IMR-90 (cell line): ENCODE data around the gene DHRS12. TPM values are rescaled to one million over a fixed set of nuclear protein-coding genes. Genes with fewer than 3 reads are reported as not detected.

Source experiments
- ATAC-seq: fragments of 200-7000 bp; cut with Tn5 transposase; 2 replicates; pipeline ENCODE4 v1.9.1; 2020; ENCODE audit warnings: low read depth, mild to moderate bottlenecking, moderate library complexity
- BruUV-seq: library from RNA; stranded (reverse); fragments of 400-500 nt; replicated peaks from 2 replicates; lab custom pipeline; 2021; lab: Mats Ljungman, UMichigan
- CTCF ChIA-PET: fragments of 300-600 bp; formaldehyde crosslinking; extraction: SDS; loops from one replicate; lab custom pipeline; 2021; ENCODE audit warnings: antibody characterized with exemption; lab: Yijun Ruan, JAX
- POLR2A ChIA-PET: fragments of 300-600 bp; sonication (Branson Sonifier 250); formaldehyde crosslinking; loops from one replicate; lab custom pipeline; 2022; ENCODE audit warnings: antibody characterized with exemption; ENCODE audit not compliant: unreplicated experiment; lab: Charles Lee
- DNase-seq: peaks from one replicate; pipeline ENCODE4 v3.0.0; 2013
- H2AFZ ChIP-seq: replicated peaks from 2 replicates; pipeline ENCODE3; 2013; ENCODE audit warnings: low read length, mild to moderate bottlenecking; ENCODE audit not compliant: poor library complexity
- H2AK5ac ChIP-seq: 2 replicates; pipeline ENCODE4 v1.6.1; 2013; ENCODE audit warnings: low read depth, low read length, inconsistent platforms
- H2AK9ac ChIP-seq: replicated peaks from 2 replicates; pipeline ENCODE3; 2013; ENCODE audit warnings: mild to moderate bottlenecking, low read depth, low read length, moderate library complexity; ENCODE audit not compliant: poor library complexity
- H2BK120ac ChIP-seq: 2 replicates; pipeline ENCODE4 v1.6.1; 2013; ENCODE audit warnings: low read depth, low read length, inconsistent platforms
- H2BK15ac ChIP-seq: 3 replicates; pipeline ENCODE4 v1.6.1; 2013; ENCODE audit warnings: low read depth, low read length, inconsistent platforms
- H2BK20ac ChIP-seq: 2 replicates; pipeline ENCODE4 v1.6.1; 2013; ENCODE audit warnings: low read depth, mild to moderate bottlenecking, inconsistent platforms, low read length, moderate library complexity
- H2BK5ac ChIP-seq: 2 replicates; pipeline ENCODE4 v1.6.1; 2013; ENCODE audit warnings: mild to moderate bottlenecking, low read depth, low read length, inconsistent platforms; ENCODE audit not compliant: poor library complexity, severe bottlenecking
- H3K14ac ChIP-seq: replicated peaks from 2 replicates; pipeline ENCODE4 v1.6.1; 2013; ENCODE audit warnings: low read depth, low read length, inconsistent platforms
- H3K18ac ChIP-seq: 2 replicates; pipeline ENCODE4 v1.6.1; 2013; ENCODE audit warnings: low read depth, low read length, control low read depth
- H3K23ac ChIP-seq: 2 replicates; pipeline ENCODE4 v1.6.1; 2013; ENCODE audit warnings: low read depth, low read length, inconsistent platforms
- H3K27ac ChIP-seq: 2 replicates; pipeline ENCODE4 v1.5.1; 2013; ENCODE audit warnings: mild to moderate bottlenecking, control low read depth, low read length; ENCODE audit not compliant: insufficient read depth
- H3K27me3 ChIP-seq: 2 replicates; pipeline ENCODE4 v1.6.1; 2013; ENCODE audit warnings: low read length; ENCODE audit not compliant: control insufficient read depth, insufficient read depth
- H3K36me3 ChIP-seq: 2 replicates; pipeline ENCODE4 v1.6.1; 2013; ENCODE audit warnings: low read length, mixed read lengths; ENCODE audit not compliant: control insufficient read depth, insufficient read depth
- H3K4ac ChIP-seq: 2 replicates; pipeline ENCODE4 v1.6.1; 2013; ENCODE audit warnings: low read depth, low read length, inconsistent platforms
- H3K4me1 ChIP-seq: 2 replicates; pipeline ENCODE4 v1.6.1; 2013; ENCODE audit warnings: low read length, mixed read lengths; ENCODE audit not compliant: control insufficient read depth, insufficient read depth
- H3K4me2 ChIP-seq: 2 replicates; pipeline ENCODE4 v1.6.1; 2013; ENCODE audit warnings: low read depth, mild to moderate bottlenecking, control low read depth, low read length, moderate library complexity
- H3K4me3 ChIP-seq: 2 replicates; pipeline ENCODE4 v1.5.1; 2013; ENCODE audit warnings: low read depth, mild to moderate bottlenecking, control low read depth, low read length, moderate library complexity; ENCODE audit not compliant: insufficient read depth
- H3K56ac ChIP-seq: 2 replicates; pipeline ENCODE4 v1.6.1; 2013; ENCODE audit warnings: low read length, inconsistent platforms; ENCODE audit not compliant: insufficient read depth; ENCODE audit errors: extremely low read depth
- H3K79me1 ChIP-seq, 2 experiments: 2 replicates each; pipeline ENCODE4 v1.6.1; 2013; ENCODE audit warnings: low read length in 2 of 2, inconsistent platforms in 1 of 2, low read depth in 1 of 2
- H3K9ac ChIP-seq: 2 replicates; pipeline ENCODE4 v1.6.1; 2013; ENCODE audit warnings: low read depth, low read length, control low read depth
- H3K9me1 ChIP-seq: 2 replicates; pipeline ENCODE4 v1.6.1; 2013; ENCODE audit warnings: low read length, inconsistent platforms; ENCODE audit not compliant: insufficient read depth
- H3K9me3 ChIP-seq: 2 replicates; pipeline ENCODE4 v1.6.1; 2013; ENCODE audit warnings: low read length; ENCODE audit not compliant: control insufficient read depth, insufficient read depth
- H4K20me1 ChIP-seq: 2 replicates; pipeline ENCODE4 v1.6.1; 2013; ENCODE audit warnings: low read length, inconsistent platforms; ENCODE audit not compliant: insufficient read depth
- H4K5ac ChIP-seq: 2 replicates; pipeline ENCODE4 v1.6.1; 2013; ENCODE audit warnings: mild to moderate bottlenecking, low read depth, low read length, control low read depth
- H4K8ac ChIP-seq, 2 experiments: 2 replicates each; pipeline ENCODE4 v1.6.1; 2013; ENCODE audit warnings: low read depth in 2 of 2, low read length in 2 of 2, control low read depth in 1 of 2, inconsistent platforms in 1 of 2
- H4K91ac ChIP-seq: 2 replicates; pipeline ENCODE4 v1.6.1; 2013; ENCODE audit warnings: low read depth, low read length, inconsistent platforms; ENCODE audit not compliant: insufficient read depth
- BHLHE40 ChIP-seq: fragments of 150-350 bp; IDR thresholded peaks from 2 replicates; pipeline ENCODE4 v1.6.1; 2016; ENCODE audit warnings: mild to moderate bottlenecking, low read depth, low read length
- CEBPB ChIP-seq: IDR thresholded peaks from 2 replicates; pipeline ENCODE4 v1.6.1; 2012; ENCODE audit warnings: low read depth, low read length, improper control_type of control experiment
- CHD1 ChIP-seq: IDR thresholded peaks from 2 replicates; pipeline ENCODE4 v1.6.1; 2012; ENCODE audit warnings: low read depth, low read length, improper control_type of control experiment
- FOS ChIP-seq: fragments of 150-350 bp; IDR thresholded peaks from 2 replicates; pipeline ENCODE4 v1.6.1; 2016; ENCODE audit warnings: low read depth, low read length
- MAFK ChIP-seq: IDR thresholded peaks from 2 replicates; pipeline ENCODE4 v1.6.1; 2012; ENCODE audit warnings: low read depth, low read length, improper control_type of control experiment
- MAZ ChIP-seq: IDR thresholded peaks from 2 replicates; pipeline ENCODE4 v1.6.1; 2012; ENCODE audit warnings: low read depth, mild to moderate bottlenecking, low read length, improper control_type of control experiment, moderate library complexity, borderline replicate concordance
- MXI1 ChIP-seq: IDR thresholded peaks from 2 replicates; pipeline ENCODE4 v1.6.1; 2012; ENCODE audit warnings: low read depth, mild to moderate bottlenecking, low read length, moderate library complexity, borderline replicate concordance
- NFE2L2 ChIP-seq: fragments of 150-350 bp; IDR thresholded peaks from 2 replicates; pipeline ENCODE4 v1.6.1; 2016; ENCODE audit warnings: low read depth, mild to moderate bottlenecking, low read length
- POLR2A ChIP-seq: IDR thresholded peaks from 2 replicates; pipeline ENCODE4 v1.6.1; 2012; ENCODE audit warnings: mild to moderate bottlenecking, low read depth, low read length
- RAD21 ChIP-seq: IDR thresholded peaks from 2 replicates; pipeline ENCODE4 v1.6.1; 2012; ENCODE audit warnings: low read length, improper control_type of control experiment
- RCOR1 ChIP-seq: IDR thresholded peaks from 2 replicates; pipeline ENCODE4 v1.6.1; 2012; ENCODE audit warnings: mild to moderate bottlenecking, low read length, improper control_type of control experiment; ENCODE audit not compliant: insufficient replicate concordance
- RFX5 ChIP-seq: IDR thresholded peaks from 2 replicates; pipeline ENCODE4 v1.8.0; 2012; ENCODE audit warnings: low read depth, mild to moderate bottlenecking, low read length, moderate library complexity
- SMC3 ChIP-seq: fragments of 150-350 bp; IDR thresholded peaks from 2 replicates; pipeline ENCODE4 v1.6.1; 2016; ENCODE audit warnings: low read depth, mild to moderate bottlenecking, antibody characterized with exemption, low read length, moderate library complexity
- WGBS, 2 experiments: methylation state at CpG; one replicate each; pipeline versions ENCODE4 v1.1.5 to v1.1.7; 2013; ENCODE audit warnings: missing lambda C conversion rate in 2 of 2; ENCODE audit not compliant: insufficient read length in 1 of 2; ENCODE audit errors: extremely low coverage in 2 of 2; 5-methylcytosine and 5-hydroxymethylcytosine counted together
- dilution Hi-C: fragments of 300-500 bp; cut with HindIII; formaldehyde crosslinking; loops from one replicate; pipeline ENCODE4 v1.14.3; 2018; ENCODE audit warnings: low sequenced_read_pairs; ENCODE audit not compliant: unreplicated experiment
- in situ Hi-C: fragments of 300-500 bp; cut with MboI; formaldehyde crosslinking; loops from 3 replicates; pipeline ENCODE4 v1.14.3; 2019; ENCODE audit warnings: low sequenced_read_pairs, inconsistent platforms, mixed read lengths
- intact Hi-C: fragments of 100-400 bp; cut with micrococcal nuclease; formaldehyde crosslinking; loops from 2 replicates; pipeline ENCODE4 v1.10.0; 2022
- polyA plus RNA-seq, 3 experiments: library from polyadenylated mRNA; depleted of rRNA; stranded (reverse); fragments of >200 nt; gene quantifications; 2 replicates each; pipeline ENCODE4 v1.2.3, GENCODE V29; 2012; ENCODE audit warnings: low replicate concordance in 1 of 3
- total RNA-seq: library from RNA; depleted of rRNA; stranded (reverse); fragments of >200 nt; gene quantifications from 2 replicates; pipeline ENCODE4 v1.2.3, GENCODE V29; 2012
- TF ChIP-seq, protein P1 (sequence below): fragments of 150-350 bp; IDR thresholded peaks from 2 replicates; pipeline ENCODE4 v1.6.1; 2017; ENCODE audit warnings: mild to moderate bottlenecking, antibody characterized with exemption, low read length, low read depth
- TF ChIP-seq, protein P2 (sequence below): fragments of 150-350 bp; IDR thresholded peaks from 2 replicates; pipeline ENCODE4 v1.6.1; 2016; ENCODE audit warnings: low read depth, mild to moderate bottlenecking, low read length, moderate library complexity, borderline replicate concordance

The DHRS12 gene
- total and polyA plus RNA-seq, 2 of the 4 experiments (the other 2 are of a cell fraction): 1.3 to 1.6 TPM

DNA sequence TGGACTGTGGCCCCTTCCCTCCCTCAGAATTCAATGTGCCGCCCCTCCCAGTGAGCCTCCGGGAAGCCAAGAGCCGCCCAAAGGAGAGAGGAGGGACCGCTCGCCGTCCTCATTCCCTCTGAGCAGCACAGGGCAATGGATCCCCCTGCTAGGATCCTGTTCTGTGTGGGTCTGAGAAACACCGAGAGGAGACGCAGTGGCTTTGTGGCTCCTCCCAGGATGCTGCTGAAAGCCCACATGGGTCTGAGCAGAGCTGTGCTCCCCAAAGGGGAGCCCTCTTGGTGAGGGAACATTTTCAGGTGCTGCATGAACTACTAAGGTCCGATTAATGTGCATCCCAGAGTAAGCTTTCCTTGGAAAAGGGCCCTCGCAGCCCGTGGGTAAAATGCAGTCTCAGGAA is 30.4 kb downstream of the DHRS12 start:
- Histone ChIP-seq H3K4me1 (no peaks in the 10 kb centered on the region), H3K79me1 (no peaks in the 10 kb centered on the region), H2AK5ac (no peak overlapping the region), H4K20me1 (no peaks in the 10 kb centered on the region), H2BK20ac (no peak overlapping the region), H4K8ac (no peak overlapping the region), H3K27ac (no peak overlapping the region), H3K9me3 (no peaks in the 10 kb centered on the region), H3K27me3 (peaks cover 10% of the 10 kb centered on the region), H3K4ac (no peak overlapping the region), H2AFZ (no peak overlapping the region), H2BK5ac (no peak overlapping the region), H3K4me3 (no peak overlapping the region), H2BK120ac (no peak overlapping the region), H3K18ac (no peak overlapping the region), H4K91ac (no peak overlapping the region), H3K9ac (no peak overlapping the region), H3K23ac (no peak overlapping the region), H3K36me3 (no peaks in the 10 kb centered on the region), H3K9me1 (no peaks in the 10 kb centered on the region; the same call in 1 of the 2 replicates), H3K4me2 (no peak overlapping the region), H4K5ac (no peak overlapping the region), H2BK15ac (no peak overlapping the region), H3K14ac (no peak overlapping the region), H3K56ac (no peak overlapping the region), H2AK9ac (no peak overlapping the region)
- dilution Hi-C loops: no loop called here
- whole genome bisulfite sequencing, 2 experiments: no CpG with 5 or more reads among the region's 11 CpGs
- POLR2A ChIA-PET: no interaction called here
- in situ Hi-C loops: no loop called here
- no TSS peak for BruUV-seq
- CTCF ChIA-PET: no interaction called here
- intact Hi-C loops: no loop called here
- ATAC-seq (no peak), DNase-seq (no peak)
- TF ChIP-seq RCOR1 (no peak), MAZ (no peak), MAFK (no peak), SMC3 (no peak), BHLHE40 (no peak), RAD21 (no peak), MXI1 (no peak), CEBPB (no peak), POLR2A (no peak), RFX5 (no peak), NFE2L2 (no peak), FOS (no peak), CHD1 (no peak)
- TF ChIP-seq, protein P1, sequence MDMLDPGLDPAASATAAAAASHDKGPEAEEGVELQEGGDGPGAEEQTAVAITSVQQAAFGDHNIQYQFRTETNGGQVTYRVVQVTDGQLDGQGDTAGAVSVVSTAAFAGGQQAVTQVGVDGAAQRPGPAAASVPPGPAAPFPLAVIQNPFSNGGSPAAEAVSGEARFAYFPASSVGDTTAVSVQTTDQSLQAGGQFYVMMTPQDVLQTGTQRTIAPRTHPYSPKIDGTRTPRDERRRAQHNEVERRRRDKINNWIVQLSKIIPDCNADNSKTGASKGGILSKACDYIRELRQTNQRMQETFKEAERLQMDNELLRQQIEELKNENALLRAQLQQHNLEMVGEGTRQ: no peak
- TF ChIP-seq, protein P2, sequence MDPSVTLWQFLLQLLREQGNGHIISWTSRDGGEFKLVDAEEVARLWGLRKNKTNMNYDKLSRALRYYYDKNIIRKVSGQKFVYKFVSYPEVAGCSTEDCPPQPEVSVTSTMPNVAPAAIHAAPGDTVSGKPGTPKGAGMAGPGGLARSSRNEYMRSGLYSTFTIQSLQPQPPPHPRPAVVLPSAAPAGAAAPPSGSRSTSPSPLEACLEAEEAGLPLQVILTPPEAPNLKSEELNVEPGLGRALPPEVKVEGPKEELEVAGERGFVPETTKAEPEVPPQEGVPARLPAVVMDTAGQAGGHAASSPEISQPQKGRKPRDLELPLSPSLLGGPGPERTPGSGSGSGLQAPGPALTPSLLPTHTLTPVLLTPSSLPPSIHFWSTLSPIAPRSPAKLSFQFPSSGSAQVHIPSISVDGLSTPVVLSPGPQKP: no peak
